ENCODE measurements around the gene MLPH. TPM values are rescaled to one million over a fixed set of nuclear protein-coding genes. Genes with fewer than 3 reads are reported as not detected.

MLPH gene
- total and polyA plus RNA-seq, 9 of the 15 experiments (the other 6 are each of a cell fraction or from before 2014, with no cell fraction given) = 0.22 TPM; not detected in 8

DNA sequence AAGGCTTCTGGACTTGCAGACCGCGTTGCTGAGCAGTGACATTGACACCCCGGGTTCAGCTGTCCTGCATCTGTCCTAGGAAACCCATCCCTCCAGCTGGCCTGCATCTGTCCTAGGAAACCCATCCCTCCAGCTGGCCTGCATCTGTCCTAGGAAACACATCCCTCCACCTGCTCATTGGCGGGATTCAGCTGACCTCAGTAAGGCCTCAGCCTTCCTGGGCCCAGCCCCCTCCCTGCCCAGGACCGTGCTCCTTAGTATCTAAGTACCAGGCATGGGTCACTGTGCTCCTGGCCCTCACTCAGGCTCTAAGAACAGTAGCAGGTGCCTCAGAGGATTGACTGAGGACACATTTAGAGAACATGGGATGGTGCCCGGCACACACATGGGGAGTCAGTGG lies 1.2 kb downstream of the MLPH start:
- H3K27ac ChIP-seq (ENCODE audit: extremely low read depth, low read depth, low read length) = no peak overlapping the region
- H3K9me3 ChIP-seq (replicated peaks; ENCODE audit: control insufficient read depth, insufficient read depth, low read depth, low read length) = peaks cover 1% of the 10 kb centered on the region; the same call in 1 of the 2 replicates
- FAIRE-seq (no peak), ATAC-seq (no peak), DNase-seq (ENCODE audit: extremely low read depth in 1 of 4, low spot score in 3 of 4) (no peak)
- H3K9ac ChIP-seq (ENCODE audit: insufficient read depth in 1 of 2, low read depth in 2 of 2, low read length in 2 of 2) = no peak overlapping the region
- no peak overlapping the region for H3K4me2 ChIP-seq (ENCODE audit: insufficient read depth, low read length)
- H2AFZ ChIP-seq (ENCODE audit: low read depth, low read length) = no peak overlapping the region
- no peaks in the 10 kb centered on the region for H3K4me1 ChIP-seq (replicated peaks in 1 of 2; ENCODE audit: control insufficient read depth in 2 of 2, insufficient read depth in 2 of 2, low read length in 2 of 2)
- BruUV-seq (replicated peaks) = no TSS peak
- H3K79me2 ChIP-seq (ENCODE audit: control insufficient read depth, insufficient read depth, low read length) = no peaks in the 10 kb centered on the region
- intact Hi-C loops (cut with micrococcal nuclease) (no loop called here), in situ Hi-C loops (cut with MboI) (no loop called here)
- ChIA-PET POLR2A (interaction anchor here (0.7 kb wide), 1 partner anchor 633 kb away, joined by 3 read pairs; no protein-coding TSS in a partner anchor), CTCF (ENCODE audit: low intra/inter-chr PET ratio) (no interaction called here)
- no peaks in the 10 kb centered on the region for H3K36me3 ChIP-seq (ENCODE audit: control insufficient read depth, insufficient read depth, low read length)
- peaks cover 0 to 17% of the 10 kb centered on the region in 2 experiments; a peak in 2 of 5 replicates for H3K27me3 ChIP-seq (ENCODE audit: control insufficient read depth in 2 of 2, insufficient read depth in 2 of 2, low read length in 2 of 2)
- H3K9me1 ChIP-seq (ENCODE audit: control insufficient read depth, insufficient read depth, low read length) = no peaks in the 10 kb centered on the region
- no peaks in the 10 kb centered on the region for H4K20me1 ChIP-seq (replicated peaks; ENCODE audit: control insufficient read depth, insufficient read depth, low read length)
- WGBS (ENCODE audit: insufficient coverage, low coverage, missing lambda C conversion rate) = 0% methylated on average over 4 of the region's 6 CpGs
- no peak overlapping the region for H3K4me3 ChIP-seq
- no peak for TF ChIP-seq NR2C1 (IDR thresholded peaks at IDR 0.05)
- no peak for TF ChIP-seq NR2C1 (tag; IDR thresholded peaks at IDR 0.05)
- no peak for TF ChIP-seq ZNF143 (CRISPR knock-in tag; IDR thresholded peaks at IDR 0.05)
- TF ChIP-seq NELFE (IDR thresholded peaks at IDR 0.05; ENCODE audit: insufficient read depth, insufficient read length) = no peak
- no peak for TF ChIP-seq MTA2 (IDR thresholded peaks at IDR 0.05; ENCODE audit: low read depth)
- TF ChIP-seq, protein P1, sequence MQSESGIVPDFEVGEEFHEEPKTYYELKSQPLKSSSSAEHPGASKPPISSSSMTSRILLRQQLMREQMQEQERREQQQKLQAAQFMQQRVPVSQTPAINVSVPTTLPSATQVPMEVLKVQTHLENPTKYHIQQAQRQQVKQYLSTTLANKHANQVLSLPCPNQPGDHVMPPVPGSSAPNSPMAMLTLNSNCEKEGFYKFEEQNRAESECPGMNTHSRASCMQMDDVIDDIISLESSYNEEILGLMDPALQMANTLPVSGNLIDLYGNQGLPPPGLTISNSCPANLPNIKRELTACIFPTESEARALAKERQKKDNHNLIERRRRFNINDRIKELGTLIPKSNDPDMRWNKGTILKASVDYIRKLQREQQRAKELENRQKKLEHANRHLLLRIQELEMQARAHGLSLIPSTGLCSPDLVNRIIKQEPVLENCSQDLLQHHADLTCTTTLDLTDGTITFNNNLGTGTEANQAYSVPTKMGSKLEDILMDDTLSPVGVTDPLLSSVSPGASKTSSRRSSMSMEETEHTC (IDR thresholded peaks at IDR 0.05) = no peak
- no peak for TF ChIP-seq POLR2AphosphoS2 (IDR thresholded peaks at IDR 0.05; ENCODE audit: low read length)
- TF ChIP-seq ZNF57 (CRISPR knock-in tag; IDR thresholded peaks at IDR 0.05) = no peak
- no peak for TF ChIP-seq LCOR (CRISPR knock-in tag; IDR thresholded peaks at IDR 0.05)
- no peak for TF ChIP-seq HDAC2 (IDR thresholded peaks at IDR 0.05)
- no peak for TF ChIP-seq ZFP30 (CRISPR knock-in tag; IDR thresholded peaks at IDR 0.05; ENCODE audit: borderline replicate concordance)
- no peak for TF ChIP-seq ZNF436 (CRISPR knock-in tag; IDR thresholded peaks at IDR 0.05)
- no peak for TF ChIP-seq MXI1 (IDR thresholded peaks at IDR 0.05; ENCODE audit: low read depth, low read length)
- TF ChIP-seq MEF2D (tag; conservative IDR thresholded peaks at IDR 0.05; ENCODE audit: low read depth) = no peak
- TF ChIP-seq TEAD4 (IDR thresholded peaks at IDR 0.05; ENCODE audit: low read length) = no peak
- no peak for TF ChIP-seq TEAD4 (CRISPR knock-in tag; IDR thresholded peaks at IDR 0.05; ENCODE audit: borderline replicate concordance)
- no peak for TF ChIP-seq MTF1 (CRISPR knock-in tag; IDR thresholded peaks at IDR 0.05; ENCODE audit: borderline replicate concordance)
- TF ChIP-seq, protein P2, sequence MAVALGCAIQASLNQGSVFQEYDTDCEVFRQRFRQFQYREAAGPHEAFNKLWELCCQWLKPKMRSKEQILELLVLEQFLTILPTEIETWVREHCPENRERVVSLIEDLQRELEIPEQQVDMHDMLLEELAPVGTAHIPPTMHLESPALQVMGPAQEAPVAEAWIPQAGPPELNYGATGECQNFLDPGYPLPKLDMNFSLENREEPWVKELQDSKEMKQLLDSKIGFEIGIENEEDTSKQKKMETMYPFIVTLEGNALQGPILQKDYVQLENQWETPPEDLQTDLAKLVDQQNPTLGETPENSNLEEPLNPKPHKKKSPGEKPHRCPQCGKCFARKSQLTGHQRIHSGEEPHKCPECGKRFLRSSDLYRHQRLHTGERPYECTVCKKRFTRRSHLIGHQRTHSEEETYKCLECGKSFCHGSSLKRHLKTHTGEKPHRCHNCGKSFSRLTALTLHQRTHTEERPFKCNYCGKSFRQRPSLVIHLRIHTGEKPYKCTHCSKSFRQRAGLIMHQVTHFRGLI (CRISPR knock-in tag; IDR thresholded peaks at IDR 0.05) = no peak

All from K562 (cell line).